Neural progenitor cell (in vitro differentiated cells): ENCODE results near the gene IL31.

Experiments used
- EZH2 ChIP-seq: fragments of 200-600 bp; sonication (generic); IDR thresholded peaks from 2 replicates; pipeline ENCODE4 v1.6.1; 2017; ENCODE audit warnings: antibody characterized with exemption, mild to moderate bottlenecking, moderate library complexity
- EZH2phosphoT487 ChIP-seq: fragments of 200-600 bp; sonication (generic); IDR thresholded peaks from 2 replicates; pipeline ENCODE4 v1.6.1; 2017; ENCODE audit warnings: antibody characterized with exemption
- TF ChIP-seq, protein P1 (sequence below): fragments of 200-600 bp; sonication (generic); IDR thresholded peaks from 2 replicates; pipeline ENCODE4 v1.5.1; 2017; ENCODE audit warnings: antibody characterized with exemption, mild to moderate bottlenecking

GRCh38 chr12:122142857-122143256 lies 31.2 kb downstream of the IL31 start:
- no peak for TF ChIP-seq EZH2phosphoT487
- TF ChIP-seq, protein P1, sequence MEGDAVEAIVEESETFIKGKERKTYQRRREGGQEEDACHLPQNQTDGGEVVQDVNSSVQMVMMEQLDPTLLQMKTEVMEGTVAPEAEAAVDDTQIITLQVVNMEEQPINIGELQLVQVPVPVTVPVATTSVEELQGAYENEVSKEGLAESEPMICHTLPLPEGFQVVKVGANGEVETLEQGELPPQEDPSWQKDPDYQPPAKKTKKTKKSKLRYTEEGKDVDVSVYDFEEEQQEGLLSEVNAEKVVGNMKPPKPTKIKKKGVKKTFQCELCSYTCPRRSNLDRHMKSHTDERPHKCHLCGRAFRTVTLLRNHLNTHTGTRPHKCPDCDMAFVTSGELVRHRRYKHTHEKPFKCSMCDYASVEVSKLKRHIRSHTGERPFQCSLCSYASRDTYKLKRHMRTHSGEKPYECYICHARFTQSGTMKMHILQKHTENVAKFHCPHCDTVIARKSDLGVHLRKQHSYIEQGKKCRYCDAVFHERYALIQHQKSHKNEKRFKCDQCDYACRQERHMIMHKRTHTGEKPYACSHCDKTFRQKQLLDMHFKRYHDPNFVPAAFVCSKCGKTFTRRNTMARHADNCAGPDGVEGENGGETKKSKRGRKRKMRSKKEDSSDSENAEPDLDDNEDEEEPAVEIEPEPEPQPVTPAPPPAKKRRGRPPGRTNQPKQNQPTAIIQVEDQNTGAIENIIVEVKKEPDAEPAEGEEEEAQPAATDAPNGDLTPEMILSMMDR = no peak
- no peak for TF ChIP-seq EZH2
